Measurements from ENCODE around the gene ANAPC4. TPM values are rescaled to one million over a fixed set of nuclear protein-coding genes. Genes with fewer than 3 reads are reported as not detected.

Gene ANAPC4
- total RNA-seq, 1 donor from 2014 or later, result 25.9 TPM

GRCh38 chr4:25405453-25405852 is 28.4 kb downstream of the ANAPC4 start:
- Mint-ChIP-seq H3K36me3 (ENCODE audit: unreplicated experiment) (peaks cover 38% of the 10 kb centered on the region), H3K4me3 (ENCODE audit: unreplicated experiment) (no peak overlapping the region), H3K4me1 (ENCODE audit: unreplicated experiment) (peaks cover 8% of the 10 kb centered on the region), H3K27ac (ENCODE audit: unreplicated experiment) (no peak overlapping the region), H3K27me3 (ENCODE audit: unreplicated experiment) (no peaks in the 10 kb centered on the region), H3K9me3 (ENCODE audit: unreplicated experiment) (no peaks in the 10 kb centered on the region)
- DNase-seq (ENCODE audit: extremely low spot score, unreplicated experiment), result no peak
- TF ChIP-seq, protein P1, sequence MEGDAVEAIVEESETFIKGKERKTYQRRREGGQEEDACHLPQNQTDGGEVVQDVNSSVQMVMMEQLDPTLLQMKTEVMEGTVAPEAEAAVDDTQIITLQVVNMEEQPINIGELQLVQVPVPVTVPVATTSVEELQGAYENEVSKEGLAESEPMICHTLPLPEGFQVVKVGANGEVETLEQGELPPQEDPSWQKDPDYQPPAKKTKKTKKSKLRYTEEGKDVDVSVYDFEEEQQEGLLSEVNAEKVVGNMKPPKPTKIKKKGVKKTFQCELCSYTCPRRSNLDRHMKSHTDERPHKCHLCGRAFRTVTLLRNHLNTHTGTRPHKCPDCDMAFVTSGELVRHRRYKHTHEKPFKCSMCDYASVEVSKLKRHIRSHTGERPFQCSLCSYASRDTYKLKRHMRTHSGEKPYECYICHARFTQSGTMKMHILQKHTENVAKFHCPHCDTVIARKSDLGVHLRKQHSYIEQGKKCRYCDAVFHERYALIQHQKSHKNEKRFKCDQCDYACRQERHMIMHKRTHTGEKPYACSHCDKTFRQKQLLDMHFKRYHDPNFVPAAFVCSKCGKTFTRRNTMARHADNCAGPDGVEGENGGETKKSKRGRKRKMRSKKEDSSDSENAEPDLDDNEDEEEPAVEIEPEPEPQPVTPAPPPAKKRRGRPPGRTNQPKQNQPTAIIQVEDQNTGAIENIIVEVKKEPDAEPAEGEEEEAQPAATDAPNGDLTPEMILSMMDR (IDR thresholded peaks at IDR 0.05), result no peak

DNA sequence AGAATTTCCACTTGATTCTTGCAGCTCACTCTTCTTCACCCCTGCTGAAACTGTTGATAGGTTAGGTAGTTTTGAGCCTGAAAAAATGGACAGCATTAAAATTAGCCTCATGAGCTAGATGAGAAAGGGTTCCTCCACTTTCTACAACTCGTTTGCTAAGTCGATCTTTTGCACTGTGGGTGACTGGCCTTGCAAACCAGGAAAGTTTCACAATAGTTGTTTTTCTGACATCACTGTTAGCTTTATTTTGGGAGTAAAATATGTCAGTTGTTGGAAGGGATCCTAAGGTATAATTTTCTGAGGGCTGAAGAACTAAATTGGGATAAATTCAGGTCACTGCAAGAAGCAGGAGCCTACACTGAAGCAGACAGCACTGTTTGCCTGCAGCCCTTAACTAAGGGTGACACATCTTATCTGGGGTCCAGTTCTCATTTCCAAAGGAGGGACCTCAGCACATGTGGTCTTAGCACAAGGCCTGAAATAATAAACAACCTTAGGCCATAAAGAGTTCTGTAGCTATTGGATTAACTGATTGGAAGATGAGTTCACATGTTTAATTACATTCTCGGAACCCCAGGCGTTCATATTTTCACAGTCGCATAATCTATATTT is 29.1 kb downstream of the ANAPC4 start:
- H3K4me1 Mint-ChIP-seq (ENCODE audit: unreplicated experiment), result peaks cover 2% of the 10 kb centered on the region
- no peaks in the 10 kb centered on the region for H3K9me3 Mint-ChIP-seq (ENCODE audit: unreplicated experiment)
- no peak overlapping the region for H3K4me3 Mint-ChIP-seq (ENCODE audit: unreplicated experiment)
- no peak overlapping the region for H3K27ac Mint-ChIP-seq (ENCODE audit: unreplicated experiment)
- H3K27me3 Mint-ChIP-seq (ENCODE audit: unreplicated experiment), result no peaks in the 10 kb centered on the region
- TF ChIP-seq, protein P1 (IDR thresholded peaks at IDR 0.05), result no peak
- no peak for DNase-seq (ENCODE audit: extremely low spot score, unreplicated experiment)
- H3K36me3 Mint-ChIP-seq (ENCODE audit: unreplicated experiment), result peaks cover 45% of the 10 kb centered on the region

GRCh38 chr4:25410820-25411529 is 33.9 kb downstream of the ANAPC4 start:
- H3K36me3 Mint-ChIP-seq (ENCODE audit: unreplicated experiment), result peaks cover 56% of the 10 kb centered on the region
- H3K9me3 Mint-ChIP-seq (ENCODE audit: unreplicated experiment), result no peaks in the 10 kb centered on the region
- no peaks in the 10 kb centered on the region for H3K27me3 Mint-ChIP-seq (ENCODE audit: unreplicated experiment)
- no peak for DNase-seq (ENCODE audit: extremely low spot score, unreplicated experiment)
- H3K27ac Mint-ChIP-seq (ENCODE audit: unreplicated experiment), result no peak overlapping the region
- TF ChIP-seq, protein P1 (IDR thresholded peaks at IDR 0.05), result no peak
- H3K4me3 Mint-ChIP-seq (ENCODE audit: unreplicated experiment), result no peak overlapping the region
- H3K4me1 Mint-ChIP-seq (ENCODE audit: unreplicated experiment), result no peaks in the 10 kb centered on the region

GRCh38 chr4:25413261-25413660 is 36.2 kb downstream of the ANAPC4 start:
- Mint-ChIP-seq H3K27me3 (ENCODE audit: unreplicated experiment) (no peaks in the 10 kb centered on the region), H3K4me3 (ENCODE audit: unreplicated experiment) (no peak overlapping the region), H3K9me3 (ENCODE audit: unreplicated experiment) (no peaks in the 10 kb centered on the region), H3K36me3 (ENCODE audit: unreplicated experiment) (peaks cover 63% of the 10 kb centered on the region), H3K4me1 (ENCODE audit: unreplicated experiment) (no peaks in the 10 kb centered on the region), H3K27ac (ENCODE audit: unreplicated experiment) (no peak overlapping the region)
- TF ChIP-seq, protein P1 (IDR thresholded peaks at IDR 0.05), result no peak
- DNase-seq (ENCODE audit: extremely low spot score, unreplicated experiment), result no peak

DNA sequence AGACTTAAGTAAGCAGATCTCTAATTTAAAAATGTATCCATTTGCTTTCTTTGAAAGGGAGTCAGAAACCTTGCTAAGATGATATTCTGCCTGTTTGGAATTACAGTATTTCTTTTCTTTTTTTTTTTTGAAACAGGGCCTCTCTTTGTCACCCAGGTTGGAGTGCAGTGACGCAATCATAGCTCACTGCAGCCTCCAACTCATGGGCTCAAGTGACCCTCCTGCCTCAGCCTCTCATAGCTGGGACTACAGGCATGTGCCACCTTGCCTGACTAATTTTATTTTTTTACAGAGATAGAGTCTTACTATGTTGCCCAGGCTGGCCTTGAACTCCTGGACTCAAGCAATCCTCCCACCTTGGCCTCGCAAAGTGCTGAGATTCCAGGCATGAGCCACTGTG is 40.0 kb downstream of the ANAPC4 start:
- no peak overlapping the region for H3K4me3 Mint-ChIP-seq (ENCODE audit: unreplicated experiment)
- H3K9me3 Mint-ChIP-seq (ENCODE audit: unreplicated experiment), result no peaks in the 10 kb centered on the region
- no peak overlapping the region for H3K27ac Mint-ChIP-seq (ENCODE audit: unreplicated experiment)
- TF ChIP-seq, protein P1 (IDR thresholded peaks at IDR 0.05), result no peak
- no peaks in the 10 kb centered on the region for H3K4me1 Mint-ChIP-seq (ENCODE audit: unreplicated experiment)
- DNase-seq (ENCODE audit: extremely low spot score, unreplicated experiment), result no peak
- no peaks in the 10 kb centered on the region for H3K27me3 Mint-ChIP-seq (ENCODE audit: unreplicated experiment)
- peaks cover 51% of the 10 kb centered on the region for H3K36me3 Mint-ChIP-seq (ENCODE audit: unreplicated experiment)
